Stimulated activated CD4-positive, alpha-beta T cell treated with anti-CD3 and anti-CD28 coated beads, Interleukin-15, amount 100 ng/mL, for 1 hour (primary cell): ENCODE results near the gene ADNP.
"Not testable (repeated sequence)": the region's sequence is repeated elsewhere in the genome, so short reads cannot be mapped to it uniquely, and the experiment has no call there.

ENCODE experiments used
- DNase-seq, 2 donors: peaks; one replicate each; pipeline ENCODE4 v3.0.0-alpha.2; 2020; ENCODE audit warnings: low read depth in 1 of 2, low spot score in 1 of 2

ADNP gene

GRCh38 chr20:50931306-50932015 lies at the start of gene ADNP:
ADNP (minus strand) TSS chr20:50931437; CDS start chr20:50903996, 27,441 bp downstream.
- DNase-seq, result peak; percentile 73 to 81

DNA sequence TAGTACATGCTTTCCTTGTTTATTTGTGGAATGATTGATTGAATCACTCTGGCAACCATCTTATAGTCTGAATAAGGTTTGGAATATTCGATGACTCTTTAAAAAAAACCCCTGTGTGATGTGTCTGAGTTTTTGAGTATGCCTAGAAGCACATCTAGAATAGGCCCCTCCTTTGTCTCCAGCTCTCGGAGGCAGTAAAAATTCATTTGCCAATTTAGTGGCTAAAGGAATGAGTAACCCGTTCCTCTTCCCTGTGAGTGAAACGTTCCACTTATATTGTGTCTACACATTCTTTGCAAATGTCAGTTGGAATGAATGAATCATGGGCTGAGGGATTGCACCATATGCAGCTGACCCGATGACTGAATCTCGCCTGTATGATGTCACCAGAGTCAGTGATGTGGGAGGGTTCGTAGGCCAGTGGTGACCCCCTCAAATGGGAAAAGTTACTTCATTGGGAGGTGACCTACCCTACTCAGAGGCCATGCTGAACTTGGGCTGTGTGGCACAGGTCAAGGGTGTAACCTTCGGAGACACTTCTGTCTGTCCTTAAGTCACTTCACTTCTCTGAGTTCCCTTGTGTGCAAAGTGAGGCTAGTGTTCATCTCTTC lies 48.9 kb upstream of the ADNP start:
- no peak for DNase-seq

DNA sequence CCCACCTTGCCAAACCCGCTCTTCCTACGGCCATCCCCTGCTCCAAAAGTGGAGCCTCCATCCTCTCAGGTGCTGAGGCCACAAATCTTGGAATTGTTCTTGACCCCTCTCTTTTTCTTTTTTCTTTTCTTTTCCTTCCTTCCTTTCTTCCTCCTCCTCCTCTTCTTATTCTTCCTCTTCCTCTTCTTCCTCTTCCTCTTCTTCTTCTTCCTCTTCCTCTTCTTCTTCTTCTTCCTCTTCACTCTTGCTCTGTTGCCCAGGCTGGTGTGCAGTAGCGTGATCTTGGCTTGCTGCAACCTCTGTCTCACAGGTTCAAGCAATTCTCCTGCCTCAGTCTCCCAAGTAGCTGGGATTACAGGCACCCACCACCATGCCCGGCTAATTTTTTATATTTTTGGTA lies 47.3 kb upstream of the ADNP start:
- DNase-seq, result not testable (repeated sequence)

GRCh38 chr20:50977066-50978021 lies 46.1 kb upstream of the ADNP start:
- DNase-seq, result no peak

GRCh38 chr20:50975701-50976330 lies 44.6 kb upstream of the ADNP start:
- DNase-seq, result no peak

DNA sequence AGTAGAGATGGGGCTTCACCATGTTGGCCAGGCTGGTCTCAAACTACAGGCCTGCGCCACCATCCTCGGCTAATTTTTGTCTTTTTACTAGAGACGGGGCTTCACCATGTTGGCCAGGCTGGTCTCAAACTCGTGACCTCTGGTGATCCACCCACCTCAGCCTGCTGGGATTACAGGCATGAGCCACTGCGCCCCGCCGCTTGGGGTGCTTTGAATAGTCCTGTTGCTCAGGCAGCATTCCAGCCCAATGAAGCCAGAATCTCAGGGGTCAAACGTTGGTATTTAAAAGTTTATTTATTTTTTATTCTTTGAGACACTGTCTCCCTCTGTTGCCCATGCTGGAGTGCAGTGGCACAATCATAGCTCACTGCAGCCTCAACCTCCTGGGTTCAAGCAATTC lies 38.7 kb upstream of the ADNP start:
- DNase-seq, result no peak

GRCh38 chr20:50969435-50969834 lies 38.2 kb upstream of the ADNP start:
- DNase-seq, result no peak

GRCh38 chr20:50968289-50968688 lies 37.1 kb upstream of the ADNP start:
- DNase-seq, result no peak

DNA sequence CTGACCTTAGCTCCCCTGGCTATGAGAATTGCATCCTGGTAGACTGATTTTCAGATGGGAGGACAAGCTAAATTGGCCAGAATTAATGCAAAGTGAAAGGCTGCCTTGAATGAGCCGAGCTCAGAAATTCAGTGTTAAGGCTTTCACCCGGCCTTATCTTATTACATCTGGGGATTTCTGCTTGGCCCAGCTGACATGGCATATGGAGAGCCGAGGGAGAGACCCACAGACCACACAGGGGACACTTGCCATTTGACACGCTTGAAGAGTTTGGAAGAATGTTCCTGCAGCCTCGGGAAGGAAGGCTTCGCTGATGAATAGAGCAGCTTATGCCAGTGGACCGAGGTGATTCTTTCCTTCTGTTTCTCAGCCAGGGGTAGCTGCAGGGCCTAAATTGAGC lies 36.3 kb upstream of the ADNP start:
- no peak for DNase-seq

- no peak for DNase-seq
Observed at GRCh38 chr20:50959543-50960126, 28.4 kb upstream of the ADNP start.

DNA sequence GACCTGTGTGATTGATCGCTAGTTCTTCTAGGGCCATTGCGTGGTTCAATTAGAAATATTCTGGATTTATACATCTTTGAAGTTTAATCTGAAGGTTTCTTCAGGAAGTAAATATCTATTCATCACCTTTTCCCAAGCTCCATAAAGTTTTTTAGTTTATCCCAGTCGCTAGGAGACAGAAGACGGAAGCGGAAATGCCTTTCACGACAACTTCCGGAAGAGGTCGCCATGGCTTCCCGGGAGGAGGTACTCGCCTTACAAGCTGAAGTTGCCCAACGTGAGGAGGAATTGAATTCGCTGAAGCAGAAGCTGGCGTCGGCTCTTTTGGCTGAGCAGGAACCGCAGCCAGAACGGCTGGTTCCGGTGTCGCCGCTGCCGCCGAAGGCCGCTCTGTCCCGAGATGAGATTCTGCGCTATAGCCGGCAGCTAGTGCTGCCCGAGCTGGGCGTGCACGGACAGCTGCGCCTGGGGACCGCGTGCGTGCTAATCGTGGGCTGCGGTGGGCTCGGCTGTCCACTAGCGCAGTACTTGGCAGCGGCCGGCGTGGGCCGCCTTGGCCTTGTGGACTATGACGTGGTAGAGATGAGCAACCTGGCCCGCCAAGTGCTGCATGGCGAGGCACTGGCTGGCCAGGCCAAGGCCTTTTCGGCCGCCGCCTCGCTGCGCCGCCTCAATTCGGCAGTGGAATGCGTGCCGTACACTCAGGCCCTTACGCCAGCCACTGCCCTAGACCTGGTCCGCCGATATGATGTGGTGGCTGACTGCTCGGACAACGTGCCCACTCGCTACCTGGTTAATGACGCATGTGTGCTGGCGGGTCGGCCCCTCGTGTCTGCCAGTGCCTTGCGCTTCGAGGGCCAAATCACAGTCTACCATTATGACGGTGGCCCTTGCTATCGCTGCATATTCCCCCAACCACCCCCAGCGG lies 27.6 kb upstream of the ADNP start, which contains the start of gene MOCS3:
Gene MOCS3 (plus strand): TSS at position 204 of the 928 bp plus-strand sequence. CDS start 25 bp downstream, at position 229.
- DNase-seq, result peak; percentile 42 to 57

DNA sequence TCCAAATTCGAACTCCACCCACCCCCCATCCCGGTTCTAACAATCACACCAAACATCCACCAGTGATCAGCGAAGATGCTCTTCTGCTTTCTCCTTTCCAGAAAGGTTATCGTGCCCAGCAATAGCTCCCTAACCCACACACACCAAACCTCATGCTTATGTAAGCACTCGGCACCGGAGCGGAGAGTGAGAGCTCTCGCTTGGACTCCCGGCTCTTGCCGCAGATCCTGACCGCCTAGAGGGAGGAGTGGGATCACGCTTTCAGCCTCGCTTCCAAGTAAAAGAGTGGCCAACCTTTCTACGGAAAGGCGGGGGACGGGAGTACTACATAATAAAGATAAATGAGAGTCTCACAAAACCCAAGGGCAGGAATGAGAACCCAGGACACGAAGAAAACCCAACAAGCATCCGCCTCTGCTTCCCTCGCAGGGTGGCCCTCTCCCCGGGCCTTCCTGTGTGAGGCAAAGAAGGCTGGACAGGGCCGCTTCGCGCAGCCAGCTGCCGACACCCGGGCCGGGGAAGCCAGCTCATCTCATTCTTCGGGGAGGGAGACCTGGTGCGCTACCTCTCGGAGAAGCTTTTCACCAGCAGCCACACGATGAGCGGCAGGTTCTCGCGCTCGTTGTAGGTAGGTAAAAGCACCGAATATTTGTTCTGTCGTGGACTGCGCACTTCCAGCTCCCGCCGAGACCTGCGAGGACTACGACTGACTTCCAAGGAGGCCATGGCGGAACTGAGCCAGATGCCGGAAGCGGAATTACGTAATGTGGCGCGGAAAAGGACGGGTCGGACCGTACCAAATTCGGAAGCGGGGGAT lies 26.8 kb upstream of the ADNP start, which contains the start of gene DPM1:
Gene DPM1 (minus strand): TSS at position 735 of the 817 bp plus-strand sequence. CDS start 9 bp downstream, at position 726.
- peak; percentile 69 to 71 for DNase-seq

- DNase-seq, result no peak
Observed at GRCh38 chr20:50957276-50957675, 26.0 kb upstream of the ADNP start.

GRCh38 chr20:50953821-50954220 lies 22.6 kb upstream of the ADNP start:
- DNase-seq, result no peak

- DNase-seq, result no peak
Observed at GRCh38 chr20:50953196-50953595, 22.0 kb upstream of the ADNP start.

- DNase-seq, result no peak
Observed at GRCh38 chr20:50948132-50948785, 17.0 kb upstream of the ADNP start.

GRCh38 chr20:50943069-50943468 lies 11.8 kb upstream of the ADNP start:
- no peak for DNase-seq

GRCh38 chr20:50933589-50933988 lies 2.4 kb upstream of the ADNP start:
- no peak for DNase-seq
